NB4 (cell line): Measurements from ENCODE around the gene RRAGC.

Experiments used
- DNase-seq: peaks from one replicate; pipeline ENCODE4 v3.0.0; 2010; ENCODE audit warnings: low read depth
- H3K4me3 ChIP-seq: one replicate; pipeline ENCODE4 v1.5.1; 2011; ENCODE audit warnings: mild to moderate bottlenecking, low read depth, low read length, moderate library complexity
- CTCF ChIP-seq: IDR thresholded peaks from one replicate; pipeline ENCODE4 v1.5.1; 2012; ENCODE audit warnings: low read depth, low read length
- MAX ChIP-seq: IDR thresholded peaks from 2 replicates; pipeline ENCODE4 v1.6.1; 2011; ENCODE audit warnings: low read depth, low read length
- MYC ChIP-seq: IDR thresholded peaks from 2 replicates; pipeline ENCODE4 v1.6.1; 2011; ENCODE audit warnings: low read depth, low read length
- POLR2A ChIP-seq: IDR thresholded peaks from 2 replicates; pipeline ENCODE4 v1.6.1; 2011; ENCODE audit warnings: mild to moderate bottlenecking; ENCODE audit not compliant: insufficient read length; ENCODE audit errors: extremely low read depth

The RRAGC gene

GRCh38 chr1:38788341-38789336 lies 70.9 kb downstream of the RRAGC start:
- H3K4me3 ChIP-seq: no peak overlapping the region

More at GRCh38 chr1:38788341-38789336, 70.9 kb downstream of the RRAGC start:
- DNase-seq: no peak
- TF ChIP-seq MAX (no peak), CTCF (no peak), MYC (no peak), POLR2A (no peak)
